Fibroblast of villous mesenchyme (primary cell): Measurements from ENCODE around the gene KDM6A. TPM values are rescaled to one million over a fixed set of nuclear protein-coding genes. Genes with fewer than 3 reads are reported as not detected.

Source experiments
- total RNA-seq: library from RNA; depleted of rRNA; stranded (reverse); fragments of >200 nt; gene quantifications from 2 replicates; pipeline ENCODE4 v1.2.3, GENCODE V29; 2012

Gene KDM6A
- total RNA-seq, 1 donor, result 27.6 TPM

Other genes with a start within 250 kb of the KDM6A start
- gene DUSP21, start 29.2 kb upstream of the KDM6A start, total RNA-seq, result not detected in 2 replicates